ENCODE results near the gene RAB12. TPM values are rescaled to one million over a fixed set of nuclear protein-coding genes. Genes with fewer than 3 reads are reported as not detected.

The RAB12 gene
- total and polyA plus RNA-seq, 2 of the 8 experiments (the other 6 are each of a cell fraction or from before 2014, with no cell fraction given): 19.7 to 45.9 TPM

DNA sequence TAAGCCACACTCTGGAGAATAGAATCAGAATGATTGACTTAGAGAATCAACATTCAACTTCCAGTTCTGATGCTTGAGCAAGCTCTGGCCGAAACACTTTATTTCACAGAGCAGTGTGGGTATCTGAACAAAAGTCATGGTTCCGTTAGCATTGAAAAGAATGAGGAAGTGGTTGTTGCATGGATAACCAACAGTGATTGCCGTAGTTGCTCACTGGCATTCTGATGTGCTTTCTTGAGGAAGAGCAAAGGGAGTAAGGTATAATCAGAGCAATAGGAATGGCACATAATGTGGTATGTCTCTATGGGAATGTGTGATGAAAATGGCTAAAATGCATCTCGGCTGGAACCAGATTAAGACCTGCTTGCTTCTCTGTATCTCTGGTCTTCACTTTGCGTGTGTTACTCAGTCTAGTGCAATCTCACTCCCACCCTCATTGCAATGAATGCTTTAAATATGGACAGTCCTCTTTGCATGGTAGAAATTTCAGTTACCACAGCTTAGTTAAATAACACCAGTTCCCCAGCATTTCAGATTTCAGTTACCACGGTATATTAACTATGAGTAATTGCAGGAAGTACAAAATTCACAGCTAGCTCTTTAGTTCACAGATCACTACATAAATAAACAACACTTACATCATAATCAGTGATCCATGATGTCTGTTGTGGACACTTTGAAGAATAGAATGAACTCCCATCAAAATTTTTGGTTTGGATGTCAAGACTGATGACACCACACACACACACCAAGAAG is 7.8 kb upstream of the RAB12 start:
- no peak for DNase-seq (ENCODE audit: low read depth in 1 of 2, low spot score in 2 of 2)
- H3K9ac ChIP-seq (replicated peaks in 1 of 4; ENCODE audit: extremely low read depth in 1 of 4, low read depth in 3 of 4, low read length in 3 of 4): no peak overlapping the region

More for the DNA sequence above, 7.8 kb upstream of the RAB12 start:
- H2AFZ ChIP-seq (ENCODE audit: low read length): peak overlapping the region; percentile 86
- TF ChIP-seq SP1 (IDR thresholded peaks at IDR 0.05; ENCODE audit: low read depth, low read length) (no peak), TAF7 (optimal IDR thresholded peaks at IDR 0.05; ENCODE audit: borderline replicate concordance, low read depth, low read length) (no peak), SP4 (IDR thresholded peaks at IDR 0.05; ENCODE audit: low read length) (no peak), SRF (IDR thresholded peaks at IDR 0.05; ENCODE audit: low read depth, low read length) (no peak), SIRT6 (IDR thresholded peaks at IDR 0.05; ENCODE audit: low read length) (no peak)
- POLR2A ChIA-PET (ENCODE audit: partially characterized antibody): interaction anchor here (0.7 to 1.2 kb wide), 2 partner anchors 8 to 9 kb away, joined by 3 read pairs; partner anchors contain the start of gene RAB12
- H3K36me3 ChIP-seq (ENCODE audit: control insufficient read depth in 2 of 4, insufficient read depth in 4 of 4, low read length in 3 of 4): no peaks in the 10 kb centered on the region
- H4K8ac ChIP-seq (ENCODE audit: extremely low read depth, insufficient read depth, low read length): no peak overlapping the region
- H3K18ac ChIP-seq (ENCODE audit: extremely low read depth, low read length): no peak overlapping the region
- no peak overlapping the region for H3K4ac ChIP-seq (replicated peaks; ENCODE audit: insufficient read length, low read depth, low read length)
- H3K9me3 ChIP-seq (ENCODE audit: insufficient read depth in 2 of 2, low read depth in 1 of 2, low read length in 1 of 2): no peaks in the 10 kb centered on the region
- no peaks in the 10 kb centered on the region for H3K79me2 ChIP-seq (ENCODE audit: control insufficient read depth in 1 of 2, insufficient read depth in 2 of 2, low read length in 2 of 2)
- no peak overlapping the region for H3K4me3 ChIP-seq (ENCODE audit: extremely low read depth in 1 of 4, insufficient read depth in 2 of 4, low read depth in 3 of 4, low read length in 4 of 4)
- H4K5ac ChIP-seq (ENCODE audit: insufficient read length, low read depth, low read length): no peak overlapping the region
- no peaks in the 10 kb centered on the region for H3K23me2 ChIP-seq (ENCODE audit: low read depth, low read length)
- no peak overlapping the region for H2BK20ac ChIP-seq (ENCODE audit: low read length)
- H3K56ac ChIP-seq (replicated peaks; ENCODE audit: insufficient read length, low read depth, low read length): no peak overlapping the region
- H2AK5ac ChIP-seq (ENCODE audit: low read depth, low read length): no peak overlapping the region
- no peak overlapping the region for H3K4me2 ChIP-seq (ENCODE audit: insufficient read depth in 1 of 2, low read depth in 2 of 2, low read length in 2 of 2)
- H2BK5ac ChIP-seq (ENCODE audit: low read depth, low read length): no peak overlapping the region
- no peak overlapping the region for H3K23ac ChIP-seq (ENCODE audit: insufficient read length)
- H3K4me1 ChIP-seq (replicated peaks in 1 of 4; ENCODE audit: control insufficient read depth in 3 of 4, insufficient read depth in 4 of 4, low read length in 3 of 4): peaks cover 0 to 3% (median 0%) of the 10 kb centered on the region in 4 experiments; a peak in 1 of 7 replicates
- H3K27me3 ChIP-seq (replicated peaks in 1 of 4; ENCODE audit: control insufficient read depth in 3 of 4, extremely low read depth in 1 of 4, insufficient read depth in 3 of 4, low read length in 3 of 4): no peaks in the 10 kb centered on the region
- H3K27ac ChIP-seq (ENCODE audit: low read depth, low read length): no peak overlapping the region
- no peak overlapping the region for H2BK120ac ChIP-seq (replicated peaks; ENCODE audit: low read depth, low read length)
- no peak overlapping the region for H2BK12ac ChIP-seq (ENCODE audit: low read depth, low read length)
- H4K20me1 ChIP-seq (replicated peaks in 1 of 2; ENCODE audit: control insufficient read depth in 1 of 2, insufficient read depth in 2 of 2, low read length in 2 of 2): no peaks in the 10 kb centered on the region
- no peak overlapping the region for H4K91ac ChIP-seq (replicated peaks; ENCODE audit: insufficient read length, low read length)
- H2BK15ac ChIP-seq (ENCODE audit: low read length): no peak overlapping the region
- no peak overlapping the region for H3K14ac ChIP-seq (ENCODE audit: insufficient read length)
- CTCF ChIA-PET (ENCODE audit: partially characterized antibody): interaction anchor here (3.5 kb wide), 1 partner anchor 8 kb away, joined by 14 read pairs; the partner anchor contains the start of gene RAB12
- WGBS, 2 experiments (ENCODE audit: extremely low coverage in 1 of 2, insufficient coverage in 1 of 2, insufficient read length in 1 of 2, insufficient replicate concordance in 2 of 2, low coverage in 1 of 2, low lambda C conversion rate in 2 of 2, missing lambda C conversion rate in 1 of 2): 87% methylated on average over 6 of the region's 6 CpGs; no CpG with 5 or more reads in 1 of the 2 experiments
- H3K79me1 ChIP-seq (ENCODE audit: low read depth, low read length): no peaks in the 10 kb centered on the region
- FAIRE-seq: no peak
